ENCODE measurements around the gene SENP8.
"Not testable (repeated sequence)": the region's sequence is repeated elsewhere in the genome, so short reads cannot be mapped to it uniquely, and the experiment has no call there.

The SENP8 gene

GRCh38 chr15:72118017-72118978 is at the start of gene SENP8, which contains the start of gene MYO9A:
SENP8 (plus strand) TSS chr15:72118403; CDS start chr15:72139624, 21,221 bp downstream.
MYO9A (minus strand) TSS chr15:72118150; CDS start chr15:72046563, 71,587 bp downstream.
- DNase-seq = peak; percentile 98

GRCh38 chr15:72068856-72069255 is 49.3 kb upstream of the SENP8 start:
- no peak for DNase-seq

GRCh38 chr15:72070817-72071447 is 47.3 kb upstream of the SENP8 start:
- no peak for DNase-seq

- DNase-seq = not testable (repeated sequence)
These were observed 46.8 kb upstream of the SENP8 start for GRCh38 chr15:72071448-72071825.

- no peak for DNase-seq
These were observed 43.7 kb upstream of the SENP8 start for GRCh38 chr15:72074335-72075060.

GRCh38 chr15:72077950-72078349 is 40.3 kb upstream of the SENP8 start:
- no peak for DNase-seq

- DNase-seq = peak; percentile 11
These were observed 39.3 kb upstream of the SENP8 start for GRCh38 chr15:72078887-72079286.

- no peak for DNase-seq
These were observed 36.0 kb upstream of the SENP8 start for GRCh38 chr15:72082176-72082575.

GRCh38 chr15:72086010-72086697 is 32.0 kb upstream of the SENP8 start:
- no peak for DNase-seq

GRCh38 chr15:72086920-72087648 is 31.1 kb upstream of the SENP8 start:
- DNase-seq = no peak

GRCh38 chr15:72092006-72092405 is 26.2 kb upstream of the SENP8 start:
- no peak for DNase-seq

GRCh38 chr15:72092691-72093090 is 25.5 kb upstream of the SENP8 start:
- DNase-seq = no peak

- DNase-seq = no peak
These were observed 21.4 kb upstream of the SENP8 start for GRCh38 chr15:72096796-72097195.

- DNase-seq = no peak
These were observed 20.2 kb upstream of the SENP8 start for GRCh38 chr15:72098040-72098439.

GRCh38 chr15:72099155-72099554 is 19.0 kb upstream of the SENP8 start:
- DNase-seq = no peak

GRCh38 chr15:72100551-72100950 is 17.7 kb upstream of the SENP8 start:
- DNase-seq = not testable (repeated sequence)

- DNase-seq = no peak
These were observed 13.1 kb upstream of the SENP8 start for GRCh38 chr15:72105111-72105510.

GRCh38 chr15:72106068-72106467 is 12.1 kb upstream of the SENP8 start:
- no peak for DNase-seq

GRCh38 chr15:72110355-72110754 is 7.8 kb upstream of the SENP8 start:
- DNase-seq = no peak

GRCh38 chr15:72112116-72112515 is 6.1 kb upstream of the SENP8 start:
- no peak for DNase-seq

GRCh38 chr15:72112805-72113204 is 5.4 kb upstream of the SENP8 start:
- DNase-seq = no peak
